NCI-H82 treated with DMSO at 0.1 percent for 48 hours (cell line): ENCODE data around the gene TTBK1.
A peak's percentile ranks its signal among the peaks of the same experiment; 100 is the strongest.

Source experiments
- DNase-seq: peaks from one replicate; lab custom pipeline; 2025; ENCODE audit not compliant: unreplicated experiment; lab: John Stamatoyannopoulos, UW

The TTBK1 gene

DNA sequence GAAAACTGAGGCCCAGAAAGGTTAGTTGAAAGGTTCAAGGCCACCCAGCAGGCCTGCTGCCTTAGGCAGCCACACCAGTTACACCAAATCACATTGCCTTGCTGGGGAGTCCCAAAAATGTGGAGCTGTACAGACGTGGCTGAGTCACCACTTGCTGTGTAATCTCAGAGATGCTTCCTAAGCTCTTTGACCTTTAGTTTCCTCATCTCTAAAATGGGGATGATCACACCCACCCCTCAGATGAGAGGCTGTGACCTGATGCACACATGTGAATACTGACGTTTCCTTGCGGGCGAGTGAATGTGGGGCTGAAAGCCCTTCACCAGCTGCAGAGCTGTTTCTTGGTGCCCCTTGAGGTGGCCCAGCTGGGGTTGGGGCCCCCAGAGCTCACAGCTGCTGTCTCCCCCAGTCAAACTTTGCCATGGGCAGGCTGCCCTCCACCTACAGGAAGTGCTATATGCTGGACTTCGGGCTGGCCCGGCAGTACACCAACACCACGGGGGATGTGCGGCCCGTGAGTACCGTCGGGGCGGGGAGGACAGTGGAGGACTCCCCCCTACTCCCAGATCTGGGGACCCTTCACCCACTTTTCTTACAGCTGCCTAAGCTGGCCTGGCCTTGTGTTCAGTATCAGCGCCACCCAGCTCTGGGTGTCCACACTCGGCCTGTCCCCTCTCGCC, 11.0 kb downstream of the TTBK1 start:
- DNase-seq: no peak

- DNase-seq: no peak
Observed at GRCh38 chr6:43254846-43255245, 11.6 kb downstream of the TTBK1 start.

DNA sequence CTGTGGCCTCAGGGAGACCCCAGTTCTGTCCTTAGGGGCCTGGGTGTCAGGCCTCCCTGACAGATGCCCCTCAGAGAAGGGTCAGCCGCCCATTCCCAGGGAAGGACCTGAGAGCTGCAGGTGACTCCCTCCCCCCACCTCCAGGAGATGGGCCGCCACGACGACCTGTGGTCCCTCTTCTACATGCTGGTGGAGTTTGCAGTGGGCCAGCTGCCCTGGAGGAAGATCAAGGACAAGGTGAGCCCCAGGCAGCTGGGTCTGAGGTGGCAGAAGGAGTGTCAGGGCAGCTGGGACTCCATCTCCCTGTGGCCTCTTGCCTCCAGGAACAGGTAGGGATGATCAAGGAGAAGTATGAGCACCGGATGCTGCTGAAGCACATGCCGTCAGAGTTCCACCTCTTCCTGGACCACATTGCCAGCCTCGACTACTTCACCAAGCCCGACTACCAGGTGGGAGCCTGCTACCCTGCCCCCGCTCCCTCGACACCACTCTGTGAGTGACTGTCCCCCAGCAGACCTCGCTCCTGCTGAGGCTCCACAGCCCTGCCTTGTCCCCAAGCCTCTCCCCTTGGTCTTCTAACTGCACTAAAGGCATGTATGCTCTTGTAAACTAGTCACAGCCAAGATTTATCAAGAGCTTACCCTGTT, 12.2 kb downstream of the TTBK1 start:
- DNase-seq: no peak

DNA sequence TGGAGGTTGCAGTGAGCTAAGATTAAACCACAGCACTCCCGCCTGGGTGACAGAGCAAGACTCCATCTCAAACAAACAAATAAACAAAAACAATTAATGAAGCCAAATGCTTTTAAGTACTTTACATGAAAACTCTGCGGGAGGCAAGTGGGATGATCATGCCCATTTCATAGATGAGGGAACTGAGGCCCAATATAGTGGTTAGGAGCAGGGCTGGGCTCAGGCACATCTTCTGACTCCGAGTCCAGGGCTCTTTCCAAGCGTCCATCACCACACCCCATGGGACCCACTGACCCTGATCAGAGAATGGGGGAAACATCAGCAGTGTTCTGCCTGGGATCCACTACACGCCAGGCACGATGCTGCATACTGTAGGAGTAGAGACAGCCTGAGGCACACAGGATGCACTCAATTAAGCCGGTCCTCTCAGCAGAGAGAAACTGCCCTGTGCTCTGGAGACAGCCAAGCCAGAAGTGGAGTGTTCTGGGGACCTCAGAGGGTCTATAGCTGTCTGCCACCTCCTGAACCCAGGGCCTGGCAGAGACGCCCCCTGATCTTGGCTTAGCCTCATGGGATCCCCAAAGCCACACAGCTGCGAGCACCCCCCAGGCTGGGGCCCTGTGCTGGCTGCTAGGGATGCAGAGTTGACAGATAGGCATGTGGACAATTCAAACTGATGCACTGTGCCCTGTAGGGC, 13.5 kb downstream of the TTBK1 start:
- DNase-seq: no peak

- no peak for DNase-seq
Observed at GRCh38 chr6:43257367-43258145, 14.3 kb downstream of the TTBK1 start.

- DNase-seq: no peak
Observed at GRCh38 chr6:43258180-43258579, 14.9 kb downstream of the TTBK1 start.

DNA sequence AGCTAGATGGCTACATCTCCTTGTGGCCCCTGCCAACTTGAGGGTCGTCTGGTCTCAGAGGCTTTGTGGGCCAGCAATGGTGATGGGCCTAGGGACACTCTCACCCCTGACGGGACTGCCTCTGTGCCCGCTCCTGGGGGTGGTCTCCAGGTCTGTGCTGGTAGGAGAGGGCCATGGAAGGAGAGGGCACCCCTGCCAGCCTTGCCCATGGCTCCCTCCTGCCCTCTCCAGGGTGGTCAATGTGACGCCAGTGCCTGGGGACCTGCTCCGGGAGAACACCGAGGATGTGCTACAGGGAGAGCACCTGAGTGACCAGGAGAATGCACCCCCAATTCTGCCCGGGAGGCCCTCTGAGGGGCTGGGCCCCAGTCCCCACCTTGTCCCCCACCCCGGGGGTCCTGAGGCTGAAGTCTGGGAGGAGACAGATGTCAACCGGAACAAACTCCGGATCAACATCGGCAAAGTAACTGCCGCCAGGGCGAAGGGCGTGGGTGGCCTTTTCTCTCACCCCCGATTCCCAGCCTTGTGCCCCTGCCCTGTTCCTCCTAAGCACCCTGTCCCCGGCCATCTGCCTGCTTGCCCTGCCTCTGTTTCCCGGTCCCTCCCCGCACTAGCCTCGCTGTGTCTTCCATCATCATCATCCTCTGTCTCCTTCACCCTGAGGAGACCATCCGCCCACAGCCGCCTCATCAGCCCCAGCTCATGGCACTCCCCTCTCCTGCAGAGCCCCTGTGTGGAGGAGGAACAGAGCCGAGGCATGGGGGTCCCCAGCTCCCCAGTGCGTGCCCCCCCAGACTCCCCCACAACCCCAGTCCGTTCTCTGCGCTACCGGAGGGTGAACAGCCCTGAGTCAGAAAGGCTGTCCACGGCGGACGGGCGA, 15.8 kb downstream of the TTBK1 start:
- DNase-seq: no peak

GRCh38 chr6:43260791-43261190, 17.5 kb downstream of the TTBK1 start:
- no peak for DNase-seq

GRCh38 chr6:43261198-43261597, 17.9 kb downstream of the TTBK1 start:
- DNase-seq: no peak

GRCh38 chr6:43262000-43262779, 18.9 kb downstream of the TTBK1 start:
- DNase-seq: no peak

DNA sequence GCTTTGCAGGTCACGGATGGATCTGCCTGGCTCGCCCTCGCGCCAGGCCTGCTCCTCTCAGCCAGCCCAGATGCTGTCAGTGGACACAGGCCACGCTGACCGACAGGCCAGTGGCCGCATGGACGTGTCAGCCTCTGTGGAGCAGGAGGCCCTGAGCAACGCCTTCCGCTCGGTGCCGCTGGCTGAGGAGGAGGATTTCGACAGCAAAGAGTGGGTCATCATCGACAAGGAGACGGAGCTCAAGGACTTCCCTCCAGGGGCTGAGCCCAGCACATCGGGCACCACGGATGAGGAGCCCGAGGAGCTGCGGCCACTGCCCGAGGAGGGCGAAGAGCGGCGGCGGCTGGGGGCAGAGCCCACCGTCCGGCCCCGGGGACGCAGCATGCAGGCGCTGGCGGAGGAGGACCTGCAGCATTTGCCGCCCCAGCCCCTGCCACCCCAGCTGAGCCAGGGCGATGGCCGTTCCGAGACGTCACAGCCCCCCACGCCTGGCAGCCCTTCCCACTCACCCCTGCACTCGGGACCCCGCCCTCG, 19.6 kb downstream of the TTBK1 start:
- no peak for DNase-seq

- peak; percentile 22 for DNase-seq
Observed at GRCh38 chr6:43263314-43264178, 20.3 kb downstream of the TTBK1 start.

DNA sequence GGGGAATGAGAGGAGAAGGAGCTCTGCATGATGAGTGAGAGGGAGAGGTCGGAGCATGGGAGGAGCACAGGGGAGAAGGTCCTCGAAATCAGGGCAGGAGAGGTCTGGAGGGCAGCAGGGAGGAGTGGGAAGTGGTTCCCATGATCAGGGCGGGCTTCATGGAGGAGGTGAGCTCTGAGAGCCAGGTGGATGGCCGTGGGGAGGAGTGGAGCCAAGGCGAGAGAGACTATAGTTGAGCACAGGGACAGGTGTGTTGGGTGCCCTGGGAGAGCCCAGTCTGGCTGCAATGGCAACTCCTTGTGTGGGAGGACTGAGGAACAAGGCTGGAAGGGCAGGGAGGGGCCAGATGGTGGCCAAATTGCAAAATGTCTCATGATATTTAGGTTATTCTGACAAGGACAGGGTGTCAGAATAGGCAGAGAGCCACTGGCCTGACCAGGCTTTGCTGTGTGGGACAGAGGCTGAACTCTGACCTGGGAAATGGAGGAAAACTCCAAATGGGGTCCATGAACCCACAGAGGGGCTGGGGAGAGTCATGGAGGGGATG, 21.4 kb downstream of the TTBK1 start:
- no peak for DNase-seq

DNA sequence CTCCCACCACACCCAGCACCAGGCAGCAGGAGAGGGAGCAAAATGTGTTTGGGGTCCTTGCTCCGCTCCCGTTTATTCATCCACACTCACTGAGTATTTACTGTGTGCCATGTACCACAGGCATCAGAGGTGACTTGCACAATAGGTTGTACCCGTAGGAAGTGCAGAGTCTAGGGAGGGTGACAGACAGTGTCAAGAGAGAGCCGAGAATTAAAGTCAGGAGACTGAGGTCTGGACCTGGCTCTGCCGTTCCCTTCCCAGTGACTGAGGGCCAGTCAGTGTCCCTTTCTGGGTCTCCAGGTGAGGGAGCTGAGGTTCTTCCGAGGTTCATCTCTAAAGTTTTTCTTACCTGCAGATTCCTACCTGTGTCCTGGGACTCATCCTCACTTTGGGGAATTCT, 22.3 kb downstream of the TTBK1 start:
- no peak for DNase-seq

DNA sequence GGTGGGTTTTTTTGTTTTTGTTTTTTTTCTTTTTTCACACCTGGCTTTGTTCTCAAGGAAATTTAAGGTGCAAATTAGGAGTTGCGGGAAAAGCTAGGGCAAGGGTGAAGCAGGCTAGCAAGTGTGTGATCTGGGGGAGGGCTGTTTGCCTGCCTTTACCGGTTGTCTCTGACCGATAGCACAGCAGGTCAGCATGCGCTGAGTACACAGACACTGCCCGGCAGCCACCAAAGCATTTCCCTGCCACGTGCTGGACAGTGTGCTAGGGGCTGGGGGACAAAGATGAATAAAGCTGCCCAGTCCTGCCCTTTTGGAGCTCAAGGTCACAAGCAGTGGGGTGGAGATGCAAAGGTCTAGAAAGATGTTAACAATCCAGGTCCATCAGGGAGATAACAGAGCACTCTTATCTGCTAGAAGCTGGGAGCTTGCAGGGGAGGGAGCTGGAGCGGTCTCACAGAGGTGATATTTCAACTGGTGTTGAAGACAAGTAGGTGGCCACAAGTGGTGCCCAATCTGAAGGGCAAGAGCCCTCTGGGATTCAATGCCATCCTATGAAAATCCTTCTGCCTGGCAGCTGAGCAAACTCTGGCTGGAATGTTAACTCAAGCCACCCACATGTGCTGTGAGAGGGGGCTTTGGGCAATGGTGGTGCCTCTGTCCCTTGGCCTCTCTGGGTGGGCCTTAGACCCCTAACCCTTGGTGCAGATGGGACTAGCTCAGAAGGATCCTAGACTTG, 24.5 kb downstream of the TTBK1 start:
- DNase-seq: no peak

DNA sequence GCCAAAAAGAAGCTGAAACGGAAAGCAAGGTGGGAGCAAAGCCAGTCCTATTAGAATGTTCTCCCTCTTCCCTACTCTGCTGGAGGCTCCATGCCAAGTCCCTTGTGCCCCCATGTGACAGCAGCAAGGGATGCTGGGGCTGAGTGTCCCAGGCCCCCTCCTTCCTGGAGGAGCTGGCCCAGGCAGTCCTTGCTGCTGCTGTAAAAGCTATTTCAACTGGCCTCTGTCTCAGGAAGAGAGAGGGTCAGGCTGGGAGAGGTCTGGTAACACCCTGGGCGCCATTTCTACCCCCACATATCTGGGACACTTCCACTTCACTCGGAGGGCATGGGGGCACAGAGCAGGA, 25.0 kb downstream of the TTBK1 start:
- DNase-seq: no peak

DNA sequence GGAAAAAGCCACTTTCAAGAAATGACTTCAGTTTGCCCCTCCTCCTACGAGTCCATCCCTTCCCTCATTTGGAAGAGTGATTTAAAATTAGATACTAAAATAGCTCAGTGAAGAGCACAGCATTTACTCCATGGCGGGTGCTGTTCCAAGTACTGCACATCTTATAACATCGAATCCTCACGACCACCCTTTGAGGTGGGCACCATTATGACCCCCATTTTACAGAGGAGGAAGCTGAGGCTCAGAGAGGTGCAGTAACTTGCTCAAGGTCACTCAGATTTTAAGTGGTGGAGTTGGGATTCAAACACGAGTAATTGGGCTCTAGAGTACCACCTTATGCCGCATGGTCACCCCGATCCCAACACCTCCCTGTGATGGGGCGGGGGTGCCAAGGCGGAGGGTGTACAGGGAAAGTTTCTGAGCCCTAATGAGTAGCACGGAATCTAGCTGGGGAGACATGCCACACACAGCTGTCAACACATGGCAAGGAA, 25.5 kb downstream of the TTBK1 start:
- no peak for DNase-seq
